HG02884 (cell line): ENCODE results near the gene MMP24.
"Not testable (repeated sequence)": the region's sequence is repeated elsewhere in the genome, so short reads cannot be mapped to it uniquely, and the experiment has no call there.

Experiments used
- ATAC-seq: cut with Tn5 transposase; IDR thresholded peaks from one replicate; pipeline ENCODE4 v1.9.1; 2021; ENCODE audit warnings: mild to moderate bottlenecking, moderate library complexity; ENCODE audit not compliant: unreplicated experiment

MMP24 gene

GRCh38 chr20:35215066-35215956, 11.2 kb upstream of the MMP24 start:
- ATAC-seq = no peak

GRCh38 chr20:35216541-35216940, 9.9 kb upstream of the MMP24 start:
- no peak for ATAC-seq

- ATAC-seq = no peak
These were observed 2.5 kb upstream of the MMP24 start for GRCh38 chr20:35223941-35224340.

- no peak for ATAC-seq
These were observed 2.0 kb upstream of the MMP24 start for GRCh38 chr20:35224536-35224935.

GRCh38 chr20:35225319-35226125, 968 bp upstream of the MMP24 start:
- ATAC-seq = no peak

GRCh38 chr20:35226884-35227681, 593 bp downstream of the MMP24 start:
- ATAC-seq = no peak

- no peak for ATAC-seq
These were observed 6.1 kb downstream of the MMP24 start for GRCh38 chr20:35232575-35232974.

- ATAC-seq = no peak
These were observed 9.4 kb downstream of the MMP24 start for GRCh38 chr20:35235881-35236280.

- no peak for ATAC-seq
These were observed 11.0 kb downstream of the MMP24 start for GRCh38 chr20:35237486-35237885.

- no peak for ATAC-seq
These were observed 11.7 kb downstream of the MMP24 start for GRCh38 chr20:35238170-35238569.

GRCh38 chr20:35238735-35239134, 12.2 kb downstream of the MMP24 start:
- no peak for ATAC-seq

- no peak for ATAC-seq
These were observed 13.8 kb downstream of the MMP24 start for GRCh38 chr20:35240083-35240810.

GRCh38 chr20:35240811-35241293, 14.4 kb downstream of the MMP24 start:
- no peak for ATAC-seq

- ATAC-seq = no peak
These were observed 16.8 kb downstream of the MMP24 start for GRCh38 chr20:35243317-35243716.

- no peak for ATAC-seq
These were observed 17.5 kb downstream of the MMP24 start for GRCh38 chr20:35243986-35244385.

GRCh38 chr20:35246723-35247122, 20.2 kb downstream of the MMP24 start:
- ATAC-seq = no peak

- ATAC-seq = no peak
These were observed 22.4 kb downstream of the MMP24 start for GRCh38 chr20:35248641-35249475.

- ATAC-seq = no peak
These were observed 25.1 kb downstream of the MMP24 start for GRCh38 chr20:35251613-35251940.

- no peak for ATAC-seq
These were observed 25.6 kb downstream of the MMP24 start for GRCh38 chr20:35252037-35252461.

GRCh38 chr20:35252598-35252997, 26.1 kb downstream of the MMP24 start:
- not testable (repeated sequence) for ATAC-seq
